ENCODE measurements around the gene CHCHD6. TPM values are rescaled to one million over a fixed set of nuclear protein-coding genes. Genes with fewer than 3 reads are reported as not detected.

CHCHD6 gene
- total and polyA plus RNA-seq, 2 of the 4 experiments (the other 2 are of a cell fraction) = 18.8 to 28.9 TPM

- ChIA-PET POLR2A (ENCODE audit: unreplicated experiment) (no interaction called here), CTCF (no interaction called here)
- no peaks in the 10 kb centered on the region for H3K9me3 ChIP-seq (ENCODE audit: control insufficient read depth, insufficient read depth, low read length)
- peaks cover 29% of the 10 kb centered on the region for H3K36me3 ChIP-seq (ENCODE audit: control insufficient read depth, insufficient read depth, low read length)
- H3K9me1 ChIP-seq (ENCODE audit: insufficient read depth, low read length) = peaks cover 8% of the 10 kb centered on the region; the same call in 1 of the 2 replicates
- peaks cover 82% of the 10 kb centered on the region for H4K20me1 ChIP-seq (ENCODE audit: insufficient read depth, low read length)
- H3K9ac ChIP-seq (ENCODE audit: low read depth, low read length) = no peak overlapping the region
- no peak overlapping the region for H2BK20ac ChIP-seq (ENCODE audit: low read depth, low read length)
- TF ChIP-seq CTCF (conservative IDR thresholded peaks at IDR 0.05; ENCODE audit: low read depth, low read length) (no peak), NFE2L2 (IDR thresholded peaks at IDR 0.05; ENCODE audit: low read depth, low read length) (no peak), ELK1 (IDR thresholded peaks at IDR 0.05; ENCODE audit: borderline replicate concordance, low read depth, low read length) (no peak), SMC3 (IDR thresholded peaks at IDR 0.05; ENCODE audit: low read depth, low read length) (no peak), RFX5 (IDR thresholded peaks at IDR 0.05; ENCODE audit: low read depth, low read length) (no peak), CHD1 (IDR thresholded peaks at IDR 0.05; ENCODE audit: low read depth, low read length) (no peak), MXI1 (IDR thresholded peaks at IDR 0.05; ENCODE audit: borderline replicate concordance, low read depth, low read length) (no peak), RAD21 (IDR thresholded peaks at IDR 0.05; ENCODE audit: low read length) (no peak), CEBPB (IDR thresholded peaks at IDR 0.05; ENCODE audit: low read depth, low read length) (no peak), FOS (IDR thresholded peaks at IDR 0.05; ENCODE audit: low read depth, low read length) (no peak), MAFK (IDR thresholded peaks at IDR 0.05; ENCODE audit: low read depth, low read length) (no peak), BHLHE40 (IDR thresholded peaks at IDR 0.05; ENCODE audit: low read depth, low read length) (no peak)
- no peak overlapping the region for H3K27ac ChIP-seq (ENCODE audit: insufficient read depth, low read length)
- no peak for DNase-seq
- no peak overlapping the region for H3K56ac ChIP-seq (ENCODE audit: extremely low read depth, insufficient read depth, low read length)
- no peaks in the 10 kb centered on the region for H3K27me3 ChIP-seq (ENCODE audit: control insufficient read depth, insufficient read depth, low read length)
- H3K23ac ChIP-seq (ENCODE audit: low read depth, low read length) = no peak overlapping the region
- H2AK5ac ChIP-seq (ENCODE audit: low read depth, low read length) = no peak overlapping the region
- no peak for ATAC-seq (ENCODE audit: low read depth)
- intact Hi-C loops (cut with micrococcal nuclease) = loop anchor here (10.0 kb wide), 1 partner anchor 468 kb away; no protein-coding TSS in a partner anchor
- H3K18ac ChIP-seq (ENCODE audit: low read depth, low read length) = no peak overlapping the region
- H2AFZ ChIP-seq (replicated peaks; ENCODE audit: low read length, poor library complexity) = peak overlapping the region; percentile 32
- H3K4me2 ChIP-seq (ENCODE audit: low read depth, low read length) = no peak overlapping the region
- H3K4me1 ChIP-seq (ENCODE audit: control insufficient read depth, insufficient read depth, low read length) = peaks cover 14% of the 10 kb centered on the region; the same call in 1 of the 2 replicates
- H2BK15ac ChIP-seq (ENCODE audit: low read depth, low read length) = no peak overlapping the region
- in situ Hi-C loops (cut with MboI; ENCODE audit: low sequenced_read_pairs) = no loop called here
- H3K4ac ChIP-seq (ENCODE audit: low read depth, low read length) = no peak overlapping the region
- no peak overlapping the region for H4K91ac ChIP-seq (ENCODE audit: insufficient read depth, low read depth, low read length)
- H3K79me1 ChIP-seq (ENCODE audit: low read depth in 1 of 2, low read length in 2 of 2) = peaks cover 22 to 80% of the 10 kb centered on the region in 2 experiments; a peak in 3 of 4 replicates
- no peak overlapping the region for H2BK5ac ChIP-seq (ENCODE audit: low read depth, low read length, poor library complexity, severe bottlenecking)
- no TSS peak for BruUV-seq (replicated peaks)
- no peak overlapping the region for H2BK120ac ChIP-seq (ENCODE audit: low read depth, low read length)
- dilution Hi-C loops (cut with HindIII; ENCODE audit: low sequenced_read_pairs, unreplicated experiment) = no loop called here
- H3K4me3 ChIP-seq (ENCODE audit: insufficient read depth, low read depth, low read length) = no peak overlapping the region
- H2AK9ac ChIP-seq (replicated peaks; ENCODE audit: low read depth, low read length, poor library complexity) = peak overlapping the region; percentile 72
- WGBS, 2 experiments (ENCODE audit: extremely low coverage in 2 of 2, insufficient read length in 1 of 2) = 83% methylated on average over 3 of the region's 4 CpGs; no CpG with 5 or more reads in 1 of the 2 experiments
- H4K5ac ChIP-seq (ENCODE audit: low read depth, low read length) = no peak overlapping the region
- H4K8ac ChIP-seq (ENCODE audit: low read depth in 2 of 2, low read length in 2 of 2) = no peak overlapping the region
- no peak overlapping the region for H3K14ac ChIP-seq (replicated peaks; ENCODE audit: low read depth, low read length)
These were observed 283.1 kb downstream of the CHCHD6 start for GRCh38 chr3:126987129-126987528.

Data from IMR-90 (cell line).